A549 treated with Mapracorat at 1 μM for 4 hours (cell line): ENCODE data around the gene GMEB2. TPM values are rescaled to one million over a fixed set of nuclear protein-coding genes. Genes with fewer than 3 reads are reported as not detected.

Experiments used
- total RNA-seq: library from RNA; stranded (reverse); fragments of 200-300 nt; extraction: Qiagen RNA extraction; gene quantifications from 5 replicates; pipeline ENCODE4 v1.2.3, GENCODE V29; 2022

GMEB2 gene, protein sequence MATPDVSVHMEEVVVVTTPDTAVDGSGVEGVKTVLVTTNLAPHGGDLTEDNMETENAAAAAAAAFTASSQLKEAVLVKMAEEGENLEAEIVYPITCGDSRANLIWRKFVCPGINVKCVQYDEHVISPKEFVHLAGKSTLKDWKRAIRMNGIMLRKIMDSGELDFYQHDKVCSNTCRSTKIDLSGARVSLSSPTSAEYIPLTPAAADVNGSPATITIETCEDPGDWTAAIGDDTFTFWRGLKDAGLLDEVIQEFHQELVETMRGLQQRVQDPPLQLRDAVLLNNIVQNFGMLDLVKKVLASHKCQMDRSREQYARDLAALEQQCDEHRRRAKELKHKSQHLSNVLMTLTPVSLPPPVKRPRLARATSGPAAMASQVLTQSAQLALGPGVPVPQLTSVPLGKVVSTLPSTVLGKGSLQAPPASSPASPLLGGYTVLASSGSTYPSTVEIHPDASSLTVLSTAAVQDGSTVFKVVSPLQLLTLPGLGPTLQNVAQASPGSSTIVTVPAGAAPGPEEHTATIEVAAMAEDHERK
- total RNA-seq, result 7.9 to 10.7 TPM (median 9.8 TPM) in 5 replicates

DNA sequence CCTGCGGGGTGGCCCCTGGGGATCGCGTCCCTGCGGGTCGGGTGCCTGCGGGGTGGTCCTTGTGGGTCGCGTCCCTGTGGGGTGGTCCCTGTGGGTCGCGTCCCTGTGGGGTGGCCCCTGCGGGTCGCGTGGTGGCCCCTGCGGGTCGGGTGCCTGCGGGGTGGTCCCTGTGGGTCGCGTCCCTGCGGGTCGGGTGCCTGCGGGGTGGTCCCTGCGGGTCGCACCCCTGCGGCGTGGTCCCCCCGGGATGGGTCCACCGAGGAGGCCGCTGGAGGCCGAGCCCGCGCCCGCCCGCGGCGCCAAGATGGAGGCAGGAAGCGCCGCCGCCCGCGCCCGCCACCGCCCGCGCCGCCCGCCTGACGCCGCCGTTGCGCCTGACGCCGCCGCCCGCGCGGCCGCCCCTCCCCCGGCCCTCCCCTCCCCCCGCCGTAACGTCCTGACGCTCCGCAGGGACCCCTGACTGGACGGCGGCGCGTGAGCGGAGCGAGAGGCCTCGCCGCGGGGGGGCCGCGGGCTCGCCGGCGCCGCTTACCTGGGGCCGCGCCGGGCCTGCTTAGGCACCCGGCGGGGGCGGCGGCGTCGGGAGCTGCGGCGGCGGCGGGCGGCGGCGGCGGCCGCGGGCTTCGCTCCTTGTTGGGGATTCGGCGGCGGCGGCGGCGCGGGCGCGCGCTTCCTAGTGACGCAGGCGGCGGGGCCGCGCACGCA lies at the start of gene GMEB2:
Gene GMEB2 (minus strand): TSS at position 678 of the 705 bp plus-strand sequence. CDS start 7,704 bp downstream, outside the sequence.

DNA sequence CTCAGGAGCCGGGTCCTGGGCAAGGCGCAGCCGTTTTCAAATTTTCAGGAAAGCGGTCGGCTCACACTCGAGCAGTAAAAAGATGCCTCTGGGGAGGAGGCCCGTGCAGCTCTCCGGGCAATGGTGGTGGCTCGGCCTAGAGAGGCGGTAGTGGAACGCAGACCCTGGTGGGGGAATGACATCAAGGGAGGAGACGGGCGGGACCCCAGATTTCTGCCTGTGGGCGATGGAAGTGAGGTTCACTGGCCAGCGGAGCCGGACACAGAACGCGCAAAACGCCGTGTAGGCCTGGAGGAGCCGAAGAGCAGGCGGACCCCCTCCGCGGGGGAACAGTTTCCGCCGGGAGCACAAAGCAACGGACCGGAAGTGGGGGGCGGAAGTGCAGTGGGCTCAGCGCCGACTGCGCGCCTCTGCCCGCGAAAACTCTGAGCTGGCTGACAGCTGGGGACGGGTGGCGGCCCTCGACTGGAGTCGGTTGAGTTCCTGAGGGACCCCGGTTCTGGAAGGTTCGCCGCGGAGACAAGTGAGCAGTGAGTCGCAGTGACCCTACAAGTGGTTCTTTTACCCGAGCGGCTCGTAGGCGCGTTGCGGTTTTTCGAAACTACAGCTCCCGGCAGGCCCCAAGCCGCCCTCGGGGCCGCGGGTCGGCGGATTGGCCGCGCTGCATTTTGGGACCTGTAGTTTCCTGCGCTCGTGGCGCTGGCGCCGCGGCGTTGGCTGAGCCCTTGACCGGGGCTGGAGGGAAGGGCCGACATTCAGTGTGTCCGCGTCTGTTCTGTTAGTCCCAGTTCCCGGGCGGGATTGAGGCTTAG lies 31.2 kb upstream of the GMEB2 start, which contains the start of gene RTEL1:
Gene RTEL1 (plus strand): TSS at position 376 of the 812 bp plus-strand sequence. CDS start 1,091 bp downstream, outside the sequence.

DNA sequence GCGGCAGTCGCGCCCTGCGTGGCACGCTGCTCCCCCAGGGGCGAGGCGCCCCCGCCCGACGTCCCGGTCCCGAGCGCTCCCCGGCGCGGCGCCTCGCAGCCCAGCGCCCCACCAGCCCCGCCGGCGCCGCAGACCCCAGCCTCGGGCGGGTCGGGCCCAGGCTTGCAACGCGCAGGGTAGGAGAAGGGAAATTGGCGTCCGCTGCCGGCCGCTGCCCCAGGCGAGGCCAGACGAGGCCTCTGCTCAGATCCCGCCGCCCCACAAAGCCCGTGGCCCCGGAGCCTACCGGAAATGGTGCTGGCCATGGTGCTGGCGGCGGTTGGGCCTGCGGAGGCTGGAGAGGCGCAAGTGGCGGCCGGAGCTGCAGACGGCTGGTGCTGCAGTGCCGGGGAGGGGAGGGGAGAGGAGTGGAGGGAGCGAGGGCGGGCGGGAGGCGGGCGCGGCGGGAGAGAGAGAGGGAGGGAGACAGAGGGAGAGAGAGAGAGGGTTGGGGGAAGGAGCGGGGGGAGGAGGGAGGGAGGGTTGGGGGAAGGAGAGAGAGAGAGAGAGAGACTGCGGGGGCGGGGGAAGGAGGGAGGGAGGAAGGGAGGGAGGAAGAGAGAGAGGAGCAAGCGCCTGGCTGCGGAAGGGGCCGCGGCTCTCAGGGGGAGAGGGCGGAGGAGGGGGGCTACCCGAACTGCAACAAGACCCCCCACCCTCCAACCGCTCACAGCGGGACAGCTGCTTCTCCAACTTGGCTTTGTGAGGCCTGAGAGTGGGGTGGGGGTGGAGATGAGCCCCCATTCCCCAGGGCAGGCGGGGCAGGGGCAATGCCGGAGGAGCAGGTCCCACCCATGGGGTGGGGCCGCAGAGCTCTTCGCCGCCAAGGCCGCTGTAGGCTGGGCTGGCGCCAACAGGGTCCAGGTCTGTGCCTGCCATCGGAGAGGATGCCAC lies 26.4 kb upstream of the GMEB2 start, which contains the start of gene STMN3:
Gene STMN3 (minus strand): TSS at position 384 of the 933 bp plus-strand sequence. CDS start 79 bp downstream, at position 305.

DNA sequence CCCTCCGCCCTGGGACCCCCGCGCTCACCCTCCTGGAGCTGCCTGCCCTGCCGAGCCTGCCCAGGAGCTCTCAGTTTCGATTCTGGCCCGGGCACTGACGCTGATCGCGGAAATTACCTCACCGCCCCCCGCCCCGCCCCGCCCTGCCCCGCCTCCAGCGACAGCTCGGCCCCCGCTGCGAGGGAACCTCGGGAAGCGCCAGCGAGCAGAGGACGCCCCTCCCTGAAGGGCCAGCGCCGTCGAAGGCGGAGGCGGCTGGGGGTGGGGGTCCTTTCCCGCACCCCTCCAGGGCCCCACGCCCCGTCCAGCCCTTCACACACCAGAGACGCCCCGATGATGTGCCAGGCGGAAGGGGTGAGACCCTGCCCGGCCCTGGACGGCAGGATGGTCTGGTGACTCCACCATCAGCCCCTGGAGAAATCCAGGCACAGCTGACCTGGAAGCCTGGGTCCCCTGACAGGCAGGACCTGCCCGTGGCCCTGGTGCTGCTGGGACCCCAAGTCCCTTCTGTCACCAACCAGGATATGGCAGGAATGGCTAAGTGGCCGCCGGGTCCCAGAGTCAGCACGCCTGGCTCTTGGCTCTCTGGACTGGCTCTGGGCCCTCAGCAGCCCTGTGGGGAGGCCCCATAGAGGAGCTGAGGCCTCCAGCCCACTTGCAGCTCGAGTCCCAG lies 52.6 kb downstream of the GMEB2 start, which contains the start of gene HELZ2:
Gene HELZ2 (minus strand): TSS at position 84 of the 673 bp plus-strand sequence. CDS start 1,854 bp downstream, outside the sequence.

DNA sequence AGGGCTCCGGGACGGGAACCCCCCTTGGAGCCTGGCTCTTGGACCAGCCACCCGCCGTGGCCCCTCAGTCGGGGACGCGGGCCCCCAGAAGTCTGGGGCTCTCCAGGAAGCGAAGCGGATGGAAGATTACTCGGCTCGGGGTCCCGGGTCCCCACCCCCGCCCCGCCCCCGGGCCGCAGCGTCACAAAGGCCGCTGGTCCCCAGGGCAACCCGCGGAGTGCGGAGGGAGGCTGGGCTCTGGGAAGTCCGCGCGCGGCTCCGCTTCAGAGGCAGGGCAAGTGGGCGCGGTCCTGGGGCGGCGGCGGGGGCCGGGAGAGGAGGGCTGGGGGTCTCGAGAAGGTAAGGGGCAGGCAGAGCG lies 73.0 kb downstream of the GMEB2 start, which contains the start of gene FNDC11:
Gene FNDC11 (plus strand): TSS at position 227 of the 358 bp plus-strand sequence. CDS start 1,505 bp downstream, outside the sequence.

DNA sequence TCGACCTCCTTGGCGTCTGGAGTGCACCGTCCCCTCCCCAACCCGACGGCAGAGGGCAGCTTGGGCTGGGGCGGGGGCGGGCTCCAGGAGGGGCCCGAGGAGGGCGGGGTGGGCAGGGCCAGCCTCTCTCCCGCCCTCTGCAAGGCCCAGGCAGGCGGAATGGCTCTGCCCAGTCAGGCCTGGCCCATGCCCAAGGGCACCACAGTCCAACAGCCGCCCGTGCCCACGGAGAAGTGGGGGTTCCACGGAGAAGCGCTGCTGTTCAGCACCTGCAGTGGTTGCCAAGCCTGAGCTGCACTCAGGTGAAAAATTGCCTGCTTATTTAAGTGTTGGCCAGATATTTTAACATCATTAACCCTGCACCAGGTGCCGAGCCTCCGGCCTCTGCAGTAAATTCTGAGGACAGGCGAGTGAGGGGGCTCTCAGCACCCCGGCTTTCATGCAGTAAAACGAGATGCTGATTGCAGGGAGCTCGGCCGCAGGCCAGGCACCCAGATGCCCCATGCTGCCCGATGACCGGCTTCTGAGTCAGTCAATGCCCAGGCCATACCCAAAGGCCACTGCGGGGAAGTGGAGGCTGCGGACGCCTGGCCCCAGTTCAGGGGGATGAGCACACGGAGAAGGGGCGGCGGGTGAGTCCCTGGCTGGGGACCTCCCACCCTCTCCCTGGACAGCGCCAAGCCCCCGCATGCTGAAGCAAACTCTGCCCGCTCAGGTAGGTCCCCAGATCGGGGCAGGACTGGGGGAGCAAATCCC lies 79.0 kb downstream of the GMEB2 start, which contains the start of gene SRMS:
Gene SRMS (minus strand): TSS at position 25 of the 756 bp plus-strand sequence. CDS start 286 bp downstream, outside the sequence.

Other genes starting within 250 kb of the GMEB2 start
- 0.21 to 0.72 TPM (median 0.57 TPM) in 5 replicates for gene KCNQ2, start 154.4 kb downstream of the GMEB2 start, total RNA-seq
- gene EEF1A2, start 128.0 kb downstream of the GMEB2 start, total RNA-seq, result 132 to 182 TPM (median 150 TPM) in 5 replicates
- 265 to 337 TPM (median 318 TPM) in 5 replicates for gene PPDPF, start 106.3 kb downstream of the GMEB2 start, total RNA-seq
- gene PTK6, start 89.7 kb downstream of the GMEB2 start, total RNA-seq, result 2.4 to 3.6 TPM (median 3.1 TPM) in 5 replicates
- 0.10 to 0.16 TPM in 2 of 5 replicates, not detected in the others for gene SRMS, start 79.4 kb downstream of the GMEB2 start, total RNA-seq
- gene FNDC11, start 72.9 kb downstream of the GMEB2 start, total RNA-seq, result 0.18 to 0.46 TPM (median 0.25 TPM) in 5 replicates
- gene HELZ2, start 52.9 kb downstream of the GMEB2 start, total RNA-seq, result 15.8 to 24.2 TPM (median 22.2 TPM) in 5 replicates
- gene STMN3, start 26.3 kb upstream of the GMEB2 start, total RNA-seq, result 7.7 to 11.7 TPM (median 9.6 TPM) in 5 replicates
- 3.4 to 10.0 TPM (median 7.0 TPM) in 5 replicates for gene RTEL1, start 31.2 kb upstream of the GMEB2 start, total RNA-seq
- gene TNFRSF6B, start 69.6 kb upstream of the GMEB2 start, total RNA-seq, result 0.35 to 1.5 TPM (median 0.93 TPM) in 5 replicates
- gene ARFRP1, start 80.9 kb upstream of the GMEB2 start, total RNA-seq, result 30.6 to 40.0 TPM (median 36.2 TPM) in 5 replicates
- gene ZGPAT, start 80.9 kb upstream of the GMEB2 start, total RNA-seq, result 22.0 to 30.9 TPM (median 26.9 TPM) in 5 replicates
- gene LIME1, start 109.6 kb upstream of the GMEB2 start, total RNA-seq, result 5.6 to 12.4 TPM (median 9.3 TPM) in 5 replicates
- 55.9 to 105 TPM (median 96.0 TPM) in 5 replicates for gene SLC2A4RG, start 112.7 kb upstream of the GMEB2 start, total RNA-seq
- gene ZBTB46, start 204.2 kb upstream of the GMEB2 start, total RNA-seq, result 0.75 to 1.1 TPM (median 0.92 TPM) in 5 replicates
- gene ABHD16B, start 234.4 kb upstream of the GMEB2 start, total RNA-seq, result not detected in 5 replicates
- 126 to 137 TPM (median 132 TPM) in 5 replicates for gene TPD52L2, start 238.2 kb upstream of the GMEB2 start, total RNA-seq